Measurements from ENCODE around the gene KLK2. TPM values are rescaled to one million over a fixed set of nuclear protein-coding genes. Genes with fewer than 3 reads are reported as not detected.

The KLK2 gene
- total and polyA plus RNA-seq, 3 experiments from 2014 or later: not detected

GRCh38 chr19:50928831-50929230, 55.6 kb downstream of the KLK2 start:
- Mint-ChIP-seq H3K9me3 (peaks cover 0 to 2% (median 0%) of the 10 kb centered on the region in 5 donors), H3K4me3 (no peak overlapping the region), H3K4me1 (peaks cover 0 to 2% (median 0%) of the 10 kb centered on the region in 3 donors), H3K27ac (no peak overlapping the region), H3K36me3 (peaks cover 0 to 2% (median 0%) of the 10 kb centered on the region in 3 donors), H3K27me3 (peaks cover 17 to 40% of the 10 kb centered on the region in 2 donors)
- Histone ChIP-seq H3K27ac (ENCODE audit: low read depth, low read length) (no peak overlapping the region), H3K4me3 (ENCODE audit: low read length) (no peak overlapping the region), H3K36me3 (ENCODE audit: insufficient read depth, low read length) (no peaks in the 10 kb centered on the region), H3K27me3 (ENCODE audit: insufficient read depth, low read length, poor library complexity, severe bottlenecking) (no peaks in the 10 kb centered on the region), H3K4me1 (ENCODE audit: insufficient read depth, low read length) (no peaks in the 10 kb centered on the region), H3K9me3 (ENCODE audit: low read length) (no peaks in the 10 kb centered on the region)
- ChIA-PET POLR2A (no interaction called here), CTCF (no interaction called here)
- no peak for DNase-seq

Other genes starting within 250 kb of the KLK2 start
- under 1 TPM; 0.11 to 0.24 TPM for gene SYT3, start 233.6 kb upstream of the KLK2 start, total RNA-seq
- 0.09 TPM for gene SYT3, start 233.6 kb upstream of the KLK2 start, polyA plus RNA-seq
- not detected for gene C19orf81, start 224.0 kb upstream of the KLK2 start, total RNA-seq
- gene C19orf81, start 224.0 kb upstream of the KLK2 start, polyA plus RNA-seq: not detected
- not detected for gene SHANK1, start 153.6 kb upstream of the KLK2 start, total RNA-seq
- gene SHANK1, start 153.6 kb upstream of the KLK2 start, polyA plus RNA-seq: not detected
- gene CLEC11A, start 150.1 kb upstream of the KLK2 start, total RNA-seq: under 1 TPM; 0.31 to 0.53 TPM
- gene CLEC11A, start 150.1 kb upstream of the KLK2 start, polyA plus RNA-seq: 1.9 TPM
- gene GPR32, start 103.0 kb upstream of the KLK2 start, total RNA-seq: not detected
- not detected for gene GPR32, start 103.0 kb upstream of the KLK2 start, polyA plus RNA-seq
- gene ACP4, start 83.0 kb upstream of the KLK2 start, total RNA-seq: not detected
- gene ACP4, start 83.0 kb upstream of the KLK2 start, polyA plus RNA-seq: not detected
- gene KLK1, start 49.7 kb upstream of the KLK2 start, total RNA-seq: under 1 TPM; 0.27 to 0.39 TPM
- gene KLK1, start 49.7 kb upstream of the KLK2 start, polyA plus RNA-seq: not detected
- not detected for gene KLK15, start 39.9 kb upstream of the KLK2 start, total RNA-seq
- gene KLK15, start 39.9 kb upstream of the KLK2 start, polyA plus RNA-seq: not detected
- gene KLK3, start 18.5 kb upstream of the KLK2 start, total RNA-seq: not detected
- not detected for gene KLK3, start 18.5 kb upstream of the KLK2 start, polyA plus RNA-seq
- not detected for gene KLK4, start 38.0 kb downstream of the KLK2 start, total RNA-seq
- gene KLK4, start 38.0 kb downstream of the KLK2 start, polyA plus RNA-seq: not detected
- gene KLK5, start 79.6 kb downstream of the KLK2 start, total RNA-seq: not detected
- not detected for gene KLK5, start 79.6 kb downstream of the KLK2 start, polyA plus RNA-seq
- gene KLK6, start 96.2 kb downstream of the KLK2 start, total RNA-seq: not detected
- gene KLK6, start 96.2 kb downstream of the KLK2 start, polyA plus RNA-seq: not detected
- gene KLK7, start 110.5 kb downstream of the KLK2 start, total RNA-seq: not detected
- not detected for gene KLK7, start 110.5 kb downstream of the KLK2 start, polyA plus RNA-seq
- not detected for gene KLK8, start 128.2 kb downstream of the KLK2 start, total RNA-seq
- not detected for gene KLK8, start 128.2 kb downstream of the KLK2 start, polyA plus RNA-seq
- not detected for gene KLK10, start 146.3 kb downstream of the KLK2 start, total RNA-seq
- gene KLK10, start 146.3 kb downstream of the KLK2 start, polyA plus RNA-seq: not detected
- gene KLK11, start 153.2 kb downstream of the KLK2 start, total RNA-seq: not detected
- not detected for gene KLK11, start 153.2 kb downstream of the KLK2 start, polyA plus RNA-seq
- gene KLK12, start 161.6 kb downstream of the KLK2 start, total RNA-seq: not detected
- gene KLK12, start 161.6 kb downstream of the KLK2 start, polyA plus RNA-seq: not detected
- not detected for gene KLK13, start 191.7 kb downstream of the KLK2 start, total RNA-seq
- gene KLK13, start 191.7 kb downstream of the KLK2 start, polyA plus RNA-seq: not detected
- under 1 TPM; 0.26 to 0.31 TPM for gene KLK14, start 209.4 kb downstream of the KLK2 start, total RNA-seq
- gene KLK14, start 209.4 kb downstream of the KLK2 start, polyA plus RNA-seq: not detected
- 10 to 100 TPM; 11.0 to 13.4 TPM for gene CTU1, start 235.0 kb downstream of the KLK2 start, total RNA-seq
- 8.8 TPM for gene CTU1, start 235.0 kb downstream of the KLK2 start, polyA plus RNA-seq